ENCODE data around the gene WRAP73. TPM values are rescaled to one million over a fixed set of nuclear protein-coding genes. Genes with fewer than 3 reads are reported as not detected.

Gene WRAP73
- total and polyA plus RNA-seq, 9 of the 15 experiments (the other 6 are each of a cell fraction or from before 2014, with no cell fraction given) = 4.3 to 51.8 (median 30.1) TPM

GRCh38 chr1:3660704-3661103, 10.8 kb upstream of the WRAP73 start (continued):
- TF ChIP-seq PBX2 (CRISPR knock-in tag; IDR thresholded peaks at IDR 0.05; ENCODE audit: low read depth) = no peak
- TF ChIP-seq PBX2 (tag; conservative IDR thresholded peaks at IDR 0.05; ENCODE audit: low read depth) = no peak
- peak; percentile 76 for TF ChIP-seq ATF3 (IDR thresholded peaks at IDR 0.05)
- no peak for TF ChIP-seq ATF3 (CRISPR knock-in tag; conservative IDR thresholded peaks at IDR 0.05)
- no peak for TF ChIP-seq CEBPG (CRISPR knock-in tag; IDR thresholded peaks at IDR 0.05)
- TF ChIP-seq CEBPG (tag; conservative IDR thresholded peaks at IDR 0.05 in 1 of 2, IDR thresholded peaks at IDR 0.05 in 1 of 2) = peak in 1 of 2 experiments; percentile 40; a peak in 1 of 4 replicates

DNA sequence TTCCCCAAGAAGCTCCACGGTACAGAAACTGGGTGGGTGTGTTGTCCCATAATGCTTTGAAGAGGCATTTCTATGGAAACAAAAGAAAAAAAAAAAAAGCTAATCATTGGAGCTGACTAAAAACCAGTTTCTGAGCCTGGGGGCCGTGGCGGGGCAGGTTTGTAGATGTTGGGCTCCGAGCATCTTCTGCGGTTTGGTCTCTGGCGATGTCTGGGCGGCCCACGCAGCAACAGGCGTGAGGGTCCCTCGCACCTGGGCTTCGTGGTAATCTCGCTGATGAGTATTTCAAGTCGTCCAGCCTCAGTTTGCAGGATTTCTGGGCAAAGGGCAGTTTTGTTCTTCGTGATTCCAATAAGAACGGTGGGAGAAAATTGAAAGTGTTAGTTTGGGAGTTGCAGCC, 9.2 kb upstream of the WRAP73 start:
- peaks cover 44 to 66% of the 10 kb centered on the region in 2 experiments for H3K27me3 ChIP-seq (ENCODE audit: control insufficient read depth in 2 of 2, insufficient read depth in 2 of 2, low read length in 2 of 2)
- no peaks in the 10 kb centered on the region for H3K79me2 ChIP-seq (ENCODE audit: control insufficient read depth, insufficient read depth, low read length)
- FAIRE-seq = no peak
- no peaks in the 10 kb centered on the region for H3K9me3 ChIP-seq (replicated peaks; ENCODE audit: control insufficient read depth, insufficient read depth, low read depth, low read length)
- intact Hi-C loops (cut with micrococcal nuclease) = no loop called here
- no peak overlapping the region for H3K27ac ChIP-seq (ENCODE audit: extremely low read depth, low read depth, low read length)
- H3K4me1 ChIP-seq (replicated peaks in 1 of 2; ENCODE audit: control insufficient read depth in 2 of 2, insufficient read depth in 2 of 2, low read length in 2 of 2) = peaks cover 0 to 8% of the 10 kb centered on the region in 2 experiments; a peak in 1 of 5 replicates
- 11% methylated on average over 15 of the region's 15 CpGs for WGBS (ENCODE audit: insufficient coverage, low coverage, missing lambda C conversion rate)
- POLR2A ChIA-PET = interaction anchor here (1.0 to 1.7 kb wide), 2 partner anchors 12 to 18 kb away, joined by 3 read pairs; no protein-coding TSS in a partner anchor
- ATAC-seq = no peak
- H4K20me1 ChIP-seq (replicated peaks; ENCODE audit: control insufficient read depth, insufficient read depth, low read length) = peaks cover 3% of the 10 kb centered on the region
- no peak overlapping the region for H2AFZ ChIP-seq (ENCODE audit: low read depth, low read length)
- no TSS peak for BruUV-seq (replicated peaks)
- no peak overlapping the region for H3K4me2 ChIP-seq (ENCODE audit: insufficient read depth, low read length)
- no peaks in the 10 kb centered on the region for H3K9me1 ChIP-seq (ENCODE audit: control insufficient read depth, insufficient read depth, low read length)
- H3K36me3 ChIP-seq (ENCODE audit: control insufficient read depth, insufficient read depth, low read length) = no peaks in the 10 kb centered on the region
- H3K4me3 ChIP-seq = no peak overlapping the region
- CTCF ChIA-PET (ENCODE audit: low intra/inter-chr PET ratio) = no interaction called here
- DNase-seq (ENCODE audit: extremely low read depth in 1 of 4, low spot score in 3 of 4) = no peak
- in situ Hi-C loops (cut with MboI) = no loop called here
- no peak overlapping the region for H3K9ac ChIP-seq (ENCODE audit: insufficient read depth in 1 of 2, low read depth in 2 of 2, low read length in 2 of 2)
- TF ChIP-seq BCLAF1 (IDR thresholded peaks at IDR 0.05; ENCODE audit: borderline replicate concordance in 1 of 2, control insufficient read depth in 1 of 2, low read depth in 2 of 2, low read length in 1 of 2) = no peak
- TF ChIP-seq MTA3 (IDR thresholded peaks at IDR 0.05; ENCODE audit: borderline replicate concordance) = no peak
- no peak for TF ChIP-seq MCM2 (IDR thresholded peaks at IDR 0.05; ENCODE audit: low read depth)
- no peak for TF ChIP-seq NBN (IDR thresholded peaks at IDR 0.05; ENCODE audit: low read depth)
- no peak for TF ChIP-seq MTA2 (IDR thresholded peaks at IDR 0.05; ENCODE audit: low read depth)
- TF ChIP-seq DIDO1 (tag; IDR thresholded peaks at IDR 0.05; ENCODE audit: low read depth) = no peak
- no peak for TF ChIP-seq KAT8 (IDR thresholded peaks at IDR 0.05; ENCODE audit: low read depth)
- no peak for TF ChIP-seq SMAD4 (CRISPR knock-in tag; conservative IDR thresholded peaks at IDR 0.05)
- TF ChIP-seq SRF (CRISPR knock-in tag; IDR thresholded peaks at IDR 0.05) = no peak
- TF ChIP-seq SMC3 (conservative IDR thresholded peaks at IDR 0.05; ENCODE audit: insufficient read depth, low read depth, low read length) = no peak
